ENCODE results near the gene ARHGEF7. TPM values are rescaled to one million over a fixed set of nuclear protein-coding genes. Genes with fewer than 3 reads are reported as not detected.

The ARHGEF7 gene
- total RNA-seq, 2 donors from 2014 or later: 55.1 to 64.4 TPM

GRCh38 chr13:111326981-111327642 is 212.0 kb downstream of the ARHGEF7 start:
- H3K9me3 Mint-ChIP-seq: no peaks in the 10 kb centered on the region
- no peak overlapping the region for H3K4me3 Mint-ChIP-seq
- H3K36me3 Mint-ChIP-seq (ENCODE audit: insufficient read depth in 2 of 2): peaks cover 0 to 2% of the 10 kb centered on the region in 2 donors
- H3K4me1 Mint-ChIP-seq (ENCODE audit: low read depth): no peaks in the 10 kb centered on the region
- ATAC-seq (replicated peaks in 1 of 2) (no peak), DNase-seq (no peak)
- H3K27ac Mint-ChIP-seq: no peak overlapping the region
- H3K27me3 Mint-ChIP-seq (ENCODE audit: low read depth): no peaks in the 10 kb centered on the region

GRCh38 chr13:111327730-111328573 is 212.8 kb downstream of the ARHGEF7 start:
- DNase-seq (no peak), ATAC-seq (replicated peaks in 1 of 2) (no peak)
- Mint-ChIP-seq H3K9me3 (peaks cover 0 to 1% of the 10 kb centered on the region in 2 donors), H3K4me3 (no peak overlapping the region), H3K27ac (no peak overlapping the region), H3K36me3 (ENCODE audit: insufficient read depth in 2 of 2) (peaks cover 0 to 2% of the 10 kb centered on the region in 2 donors), H3K4me1 (ENCODE audit: low read depth) (no peaks in the 10 kb centered on the region), H3K27me3 (ENCODE audit: low read depth) (no peaks in the 10 kb centered on the region)

GRCh38 chr13:111328574-111329410 is 213.7 kb downstream of the ARHGEF7 start:
- ATAC-seq (replicated peaks in 1 of 2): no peak
- Mint-ChIP-seq H3K27me3 (ENCODE audit: low read depth) (no peaks in the 10 kb centered on the region), H3K9me3 (peaks cover 2 to 5% of the 10 kb centered on the region in 2 donors), H3K4me3 (no peak overlapping the region), H3K4me1 (ENCODE audit: low read depth) (no peaks in the 10 kb centered on the region), H3K36me3 (ENCODE audit: insufficient read depth in 2 of 2) (peaks cover 0 to 2% of the 10 kb centered on the region in 2 donors), H3K27ac (no peak overlapping the region)
- no peak for DNase-seq

- Mint-ChIP-seq H3K36me3 (ENCODE audit: insufficient read depth in 2 of 2) (peaks cover 2% of the 10 kb centered on the region in 2 donors), H3K9me3 (peaks cover 4 to 6% of the 10 kb centered on the region in 2 donors), H3K27me3 (ENCODE audit: low read depth) (no peaks in the 10 kb centered on the region), H3K4me1 (ENCODE audit: low read depth) (no peaks in the 10 kb centered on the region), H3K27ac (no peak overlapping the region), H3K4me3 (no peak overlapping the region)
- ATAC-seq (replicated peaks in 1 of 2) (no peak), DNase-seq (no peak)
Observed at GRCh38 chr13:111329641-111330040, 214.5 kb downstream of the ARHGEF7 start.

DNA sequence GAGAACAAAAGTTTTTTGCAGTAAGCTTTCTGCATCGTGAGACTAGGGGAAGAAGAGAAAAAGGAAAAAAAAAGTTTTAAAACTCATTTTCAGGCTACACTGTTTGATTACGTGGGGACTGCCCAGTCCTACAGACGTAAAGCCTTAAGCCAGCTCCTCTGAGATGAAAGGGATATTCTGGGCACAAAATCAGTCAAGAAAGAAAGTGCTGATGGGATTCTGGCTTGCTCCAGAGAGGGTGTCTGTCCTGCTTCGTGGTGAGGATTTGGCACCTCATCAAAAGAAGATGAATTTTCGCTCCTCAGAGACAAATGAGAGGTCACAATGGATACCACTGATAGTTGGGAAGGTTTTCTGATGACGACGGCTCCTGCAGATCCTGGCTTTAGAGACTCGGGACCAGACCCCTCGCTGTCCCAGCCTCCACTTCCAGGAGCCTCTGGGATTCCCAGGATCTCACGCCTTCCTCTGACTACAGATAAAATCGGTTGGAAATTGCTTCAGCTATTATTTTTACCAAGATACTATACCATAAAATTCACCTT is 215.0 kb downstream of the ARHGEF7 start:
- Mint-ChIP-seq H3K36me3 (ENCODE audit: insufficient read depth in 2 of 2) (peaks cover 2% of the 10 kb centered on the region in 2 donors), H3K4me3 (no peak overlapping the region), H3K27me3 (ENCODE audit: low read depth) (no peaks in the 10 kb centered on the region), H3K4me1 (ENCODE audit: low read depth) (no peaks in the 10 kb centered on the region), H3K27ac (no peak overlapping the region), H3K9me3 (peaks cover 4 to 6% of the 10 kb centered on the region in 2 donors)
- no peak for ATAC-seq (replicated peaks in 1 of 2)
- DNase-seq: no peak

DNA sequence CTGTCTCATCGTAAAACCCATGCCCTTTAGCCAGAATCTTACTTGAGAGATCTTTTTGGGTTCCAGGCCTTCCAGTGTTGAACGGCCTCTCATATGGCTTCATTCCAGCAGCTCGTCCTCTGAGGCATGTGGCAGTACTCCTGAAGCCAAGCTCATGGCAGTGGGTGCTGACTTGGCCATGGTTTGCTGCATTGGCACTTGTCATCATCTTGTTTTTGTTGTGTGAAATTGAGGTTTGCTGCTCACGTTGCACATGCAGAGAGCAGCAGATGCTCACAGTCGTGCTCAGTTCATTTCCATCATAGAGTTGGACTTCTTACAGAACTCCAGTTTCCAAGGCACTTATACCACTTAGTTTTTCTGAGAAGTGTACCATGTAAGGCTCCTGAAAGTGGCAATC is 220.2 kb downstream of the ARHGEF7 start:
- Mint-ChIP-seq H3K36me3 (ENCODE audit: insufficient read depth in 2 of 2) (peaks cover 1 to 2% of the 10 kb centered on the region in 2 donors), H3K4me3 (no peak overlapping the region), H3K27ac (no peak overlapping the region), H3K9me3 (peaks cover 4 to 9% of the 10 kb centered on the region in 2 donors), H3K27me3 (ENCODE audit: low read depth) (no peaks in the 10 kb centered on the region), H3K4me1 (ENCODE audit: low read depth) (no peaks in the 10 kb centered on the region)
- no peak for DNase-seq
- ATAC-seq (replicated peaks in 1 of 2): no peak

- Mint-ChIP-seq H3K36me3 (ENCODE audit: insufficient read depth in 2 of 2) (peaks cover 1 to 2% of the 10 kb centered on the region in 2 donors), H3K9me3 (peaks cover 4 to 9% of the 10 kb centered on the region in 2 donors), H3K4me1 (ENCODE audit: low read depth) (no peaks in the 10 kb centered on the region), H3K27ac (no peak overlapping the region), H3K27me3 (ENCODE audit: low read depth) (no peaks in the 10 kb centered on the region), H3K4me3 (no peak overlapping the region)
- DNase-seq (no peak), ATAC-seq (replicated peaks in 1 of 2) (no peak)
Observed at GRCh38 chr13:111336666-111337065, 221.6 kb downstream of the ARHGEF7 start.

GRCh38 chr13:111337206-111337605 is 222.1 kb downstream of the ARHGEF7 start:
- H3K9me3 Mint-ChIP-seq: peaks cover 4 to 9% of the 10 kb centered on the region in 2 donors
- no peak for DNase-seq
- peaks cover 1 to 2% of the 10 kb centered on the region in 2 donors for H3K36me3 Mint-ChIP-seq (ENCODE audit: insufficient read depth in 2 of 2)
- no peaks in the 10 kb centered on the region for H3K4me1 Mint-ChIP-seq (ENCODE audit: low read depth)
- no peak for ATAC-seq (replicated peaks in 1 of 2)
- H3K27ac Mint-ChIP-seq: no peak overlapping the region
- H3K4me3 Mint-ChIP-seq: no peak overlapping the region
- H3K27me3 Mint-ChIP-seq (ENCODE audit: low read depth): no peaks in the 10 kb centered on the region

GRCh38 chr13:111337741-111338140 is 222.6 kb downstream of the ARHGEF7 start:
- no peak overlapping the region for H3K4me3 Mint-ChIP-seq
- no peak overlapping the region for H3K27ac Mint-ChIP-seq
- H3K36me3 Mint-ChIP-seq (ENCODE audit: insufficient read depth in 2 of 2): peaks cover 1 to 2% of the 10 kb centered on the region in 2 donors
- ATAC-seq (replicated peaks in 1 of 2) (no peak), DNase-seq (no peak)
- no peaks in the 10 kb centered on the region for H3K27me3 Mint-ChIP-seq (ENCODE audit: low read depth)
- no peaks in the 10 kb centered on the region for H3K4me1 Mint-ChIP-seq (ENCODE audit: low read depth)
- peaks cover 4 to 9% of the 10 kb centered on the region in 2 donors for H3K9me3 Mint-ChIP-seq

DNA sequence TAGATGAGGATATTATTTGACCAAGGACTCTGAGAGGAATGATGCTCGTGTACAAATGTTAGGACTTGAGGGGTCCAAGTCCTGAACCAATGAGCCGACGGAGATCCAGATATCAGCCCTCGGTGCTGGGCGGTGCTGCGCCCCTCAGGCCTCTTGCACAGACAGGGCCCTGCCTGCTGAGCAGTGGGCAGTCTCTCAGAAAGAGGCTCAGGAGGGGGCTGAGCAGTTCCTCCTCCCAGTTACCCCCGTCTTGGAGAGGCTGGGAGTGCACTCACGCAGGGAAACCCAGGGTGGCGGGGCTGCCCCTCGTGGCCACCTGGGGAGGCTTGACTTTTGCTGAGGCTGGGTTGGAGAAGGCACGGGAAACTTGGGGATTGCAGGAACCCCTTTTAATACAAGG is 223.7 kb downstream of the ARHGEF7 start:
- Mint-ChIP-seq H3K4me3 (no peak overlapping the region), H3K9me3 (peaks cover 2 to 4% of the 10 kb centered on the region in 2 donors), H3K27me3 (ENCODE audit: low read depth) (no peaks in the 10 kb centered on the region), H3K27ac (no peak overlapping the region), H3K36me3 (ENCODE audit: insufficient read depth in 2 of 2) (peaks cover 1 to 2% of the 10 kb centered on the region in 2 donors), H3K4me1 (ENCODE audit: low read depth) (no peaks in the 10 kb centered on the region)
- no peak for DNase-seq
- no peak for ATAC-seq (replicated peaks in 1 of 2)

GRCh38 chr13:111339366-111340143 is 224.4 kb downstream of the ARHGEF7 start:
- H3K4me1 Mint-ChIP-seq (ENCODE audit: low read depth): no peaks in the 10 kb centered on the region
- H3K4me3 Mint-ChIP-seq: no peak overlapping the region
- ATAC-seq (replicated peaks in 1 of 2): no peak
- DNase-seq: no peak
- peaks cover 0 to 2% of the 10 kb centered on the region in 2 donors for H3K9me3 Mint-ChIP-seq
- no peaks in the 10 kb centered on the region for H3K27me3 Mint-ChIP-seq (ENCODE audit: low read depth)
- H3K36me3 Mint-ChIP-seq (ENCODE audit: insufficient read depth in 2 of 2): peaks cover 0 to 1% of the 10 kb centered on the region in 2 donors
- H3K27ac Mint-ChIP-seq: no peak overlapping the region

- Mint-ChIP-seq H3K27me3 (ENCODE audit: low read depth) (no peaks in the 10 kb centered on the region), H3K27ac (no peak overlapping the region), H3K4me3 (no peak overlapping the region), H3K36me3 (ENCODE audit: insufficient read depth in 2 of 2) (peaks cover 0 to 1% of the 10 kb centered on the region in 2 donors), H3K4me1 (ENCODE audit: low read depth) (no peaks in the 10 kb centered on the region), H3K9me3 (peaks cover 0 to 2% of the 10 kb centered on the region in 2 donors)
- DNase-seq (no peak), ATAC-seq (replicated peaks in 1 of 2) (no peak)
Observed at GRCh38 chr13:111341886-111342285, 226.8 kb downstream of the ARHGEF7 start.
